Smooth muscle cell (in vitro differentiated cells): ENCODE data around the gene KCNIP3. TPM values are rescaled to one million over a fixed set of nuclear protein-coding genes. Genes with fewer than 3 reads are reported as not detected.
"Not testable (repeated sequence)": the region's sequence is repeated elsewhere in the genome, so short reads cannot be mapped to it uniquely, and the experiment has no call there.

Experiments
- DNase-seq: peaks from one replicate; lab custom pipeline; 2025; ENCODE audit not compliant: unreplicated experiment; lab: John Stamatoyannopoulos, UW
- H2AFZ ChIP-seq: fragments of 200-600 bp; sonication (generic); 2 replicates; pipeline ENCODE4 v1.6.0; 2016; ENCODE audit warnings: antibody characterized with exemption, low read depth, mild to moderate bottlenecking
- H3F3A ChIP-seq: fragments of 200-600 bp; sonication (generic); 2 replicates; pipeline ENCODE4 v1.6.0; 2017; ENCODE audit warnings: antibody characterized with exemption, low read depth
- H3K27ac ChIP-seq: fragments of 200-600 bp; sonication (generic); 2 replicates; pipeline ENCODE4 v1.5.1; 2016; ENCODE audit warnings: low read depth, mild to moderate bottlenecking
- H3K27me3 ChIP-seq: fragments of 200-600 bp; sonication (generic); 2 replicates; pipeline ENCODE4 v1.6.1; 2016; ENCODE audit warnings: low read depth, mild to moderate bottlenecking
- H3K36me3 ChIP-seq: fragments of 200-600 bp; sonication (generic); 2 replicates; pipeline ENCODE4 v1.5.1; 2016; ENCODE audit warnings: low read depth
- H3K4me1 ChIP-seq: fragments of 200-600 bp; sonication (generic); 2 replicates; pipeline ENCODE4 v1.5.1; 2016; ENCODE audit warnings: low read depth
- H3K4me2 ChIP-seq: fragments of 200-600 bp; sonication (generic); 2 replicates; pipeline ENCODE4 v1.6.0; 2016; ENCODE audit warnings: mild to moderate bottlenecking
- H3K4me3 ChIP-seq: fragments of 200-600 bp; sonication (generic); 2 replicates; pipeline ENCODE4 v1.5.1; 2016; ENCODE audit warnings: mild to moderate bottlenecking
- H3K79me2 ChIP-seq: fragments of 200-600 bp; sonication (generic); 2 replicates; pipeline ENCODE4 v1.6.0; 2016; ENCODE audit warnings: low read depth, mild to moderate bottlenecking
- H3K9ac ChIP-seq: fragments of 200-600 bp; sonication (generic); 2 replicates; pipeline ENCODE4 v1.6.0; 2016; ENCODE audit warnings: low read depth
- H3K9me3 ChIP-seq: fragments of 200-600 bp; sonication (generic); replicated peaks from 2 replicates; pipeline ENCODE4 v1.5.1; 2016; ENCODE audit warnings: low read depth
- H4K20me1 ChIP-seq: fragments of 200-600 bp; sonication (generic); 2 replicates; pipeline ENCODE4 v1.6.0; 2016; ENCODE audit warnings: low read depth
- CTCF ChIP-seq: fragments of 200-600 bp; sonication (generic); IDR thresholded peaks from 2 replicates; pipeline ENCODE4 v1.5.1; 2017; ENCODE audit warnings: borderline replicate concordance, mild to moderate bottlenecking, antibody characterized with exemption; ENCODE audit not compliant: insufficient read depth, poor library complexity, severe bottlenecking
- WGBS: methylation state at CpG from one replicate; pipeline ENCODE4 v1.1.7; 2016; ENCODE audit warnings: low lambda C conversion rate; 5-methylcytosine and 5-hydroxymethylcytosine counted together
- polyA plus RNA-seq: library from polyadenylated mRNA; unstranded; fragments of >200 nt; fragmentation: Nextera tagmentation; extraction: Ambion mirVana; gene quantifications from 2 replicates; pipeline ENCODE4 v1.2.1, GENCODE V29; 2016
- total RNA-seq: library from RNA; depleted of rRNA; stranded (reverse); fragments of >200 nt; gene quantifications from 2 replicates; pipeline ENCODE4 v1.2.3, GENCODE V29; 2014

Gene KCNIP3
- total and polyA plus RNA-seq, 2 experiments from 2014 or later, result 1.1 to 7.6 TPM

GRCh38 chr2:95401480-95401879, 104.3 kb downstream of the KCNIP3 start:
- DNase-seq, result no peak
- no peak for TF ChIP-seq CTCF
- Histone ChIP-seq H3F3A (no peaks in the 10 kb centered on the region), H2AFZ (peak overlapping the region; percentile 98), H4K20me1 (no peaks in the 10 kb centered on the region), H3K4me2 (peak overlapping the region; percentile 98), H3K79me2 (peaks cover 21% of the 10 kb centered on the region), H3K27ac (no peak overlapping the region), H3K36me3 (no peaks in the 10 kb centered on the region), H3K4me3 (peak overlapping the region; percentile 96), H3K9me3 (no peaks in the 10 kb centered on the region), H3K9ac (peak overlapping the region; percentile 94), H3K4me1 (peaks cover 5% of the 10 kb centered on the region), H3K27me3 (no peaks in the 10 kb centered on the region)
- WGBS, result 77% methylated on average over 9 of the region's 9 CpGs

GRCh38 chr2:95402004-95402369, 104.8 kb downstream of the KCNIP3 start:
- peak overlapping the region; percentile 80 for H3K27ac ChIP-seq
- H3F3A ChIP-seq, DNase-seq, H3K9me3 ChIP-seq, H3K4me1 ChIP-seq, H3K36me3 ChIP-seq, H3K27me3 ChIP-seq, H4K20me1 ChIP-seq: not testable (repeated sequence)
- H3K79me2 ChIP-seq, result peaks cover 21% of the 10 kb centered on the region
- peak overlapping the region; percentile 98 for H2AFZ ChIP-seq
- peak overlapping the region; percentile 94 for H3K9ac ChIP-seq
- H3K4me2 ChIP-seq, result peak overlapping the region; percentile 98
- H3K4me3 ChIP-seq, result peak overlapping the region; percentile 96
- WGBS, result 3% methylated on average over 10 of the region's 10 CpGs

GRCh38 chr2:95402370-95403203, 105.4 kb downstream of the KCNIP3 start, which contains the start of gene FAHD2A:
TSS of gene FAHD2A (plus strand) at chr2:95402708. CDS start at chr2:95405559, 2,851 bp downstream.
- Histone ChIP-seq H3F3A (no peaks in the 10 kb centered on the region), H3K4me3 (peak within 1 kb of the TSS; percentile 96), H3K27me3 (no peaks in the 10 kb centered on the region), H3K79me2 (peaks cover 21% of the 10 kb centered on the region), H3K27ac (peak within 1 kb of the TSS; percentile 80), H4K20me1 (no peaks in the 10 kb centered on the region), H2AFZ (peak within 1 kb of the TSS; percentile 98), H3K9ac (peak within 1 kb of the TSS; percentile 94), H3K36me3 (no peaks in the 10 kb centered on the region), H3K4me1 (peaks cover 5% of the 10 kb centered on the region), H3K9me3 (no peaks in the 10 kb centered on the region), H3K4me2 (peak within 1 kb of the TSS; percentile 98)
- peak; percentile 90 for DNase-seq
- TF ChIP-seq CTCF, result no peak
- under 1% methylated on average over 64 of the region's 64 CpGs for WGBS

DNA sequence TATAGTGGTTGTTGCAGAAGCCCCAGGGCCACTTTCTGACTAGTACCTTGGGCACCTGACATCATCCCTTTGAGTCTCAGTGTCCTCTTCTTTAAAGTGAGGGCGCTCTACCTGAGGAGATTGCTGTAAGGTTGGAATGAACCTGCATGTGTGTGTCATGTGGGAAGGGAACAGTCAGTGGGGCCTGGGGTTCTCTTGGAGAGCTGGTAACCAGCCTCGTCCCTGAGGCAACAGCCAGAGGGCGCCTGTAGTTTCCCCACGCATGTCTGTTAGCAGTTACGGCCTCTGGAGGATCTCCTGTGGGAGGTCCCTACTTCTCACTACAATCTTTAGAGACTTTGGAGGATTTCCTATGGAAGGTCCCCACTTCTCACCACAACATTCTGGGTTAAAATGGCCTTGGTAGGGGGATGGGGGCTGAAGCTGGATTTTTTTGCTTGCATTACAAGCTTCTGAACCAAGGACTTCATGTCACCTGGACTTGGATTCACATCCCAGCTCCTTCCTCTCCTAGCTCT, 106.1 kb downstream of the KCNIP3 start:
- WGBS, result 8% methylated on average over 5 of the region's 5 CpGs
- H3K9ac ChIP-seq, result peak overlapping the region; percentile 94
- H3K9me3 ChIP-seq, H3K36me3 ChIP-seq, H3K27me3 ChIP-seq, H4K20me1 ChIP-seq, H3F3A ChIP-seq, H3K4me1 ChIP-seq, DNase-seq: not testable (repeated sequence)
- peak; percentile 21 for TF ChIP-seq CTCF
- peaks cover 21% of the 10 kb centered on the region for H3K79me2 ChIP-seq
- H3K27ac ChIP-seq, result peak overlapping the region; percentile 80
- H3K4me2 ChIP-seq, result peak overlapping the region; percentile 98
- H2AFZ ChIP-seq, result peak overlapping the region; percentile 98
- peak overlapping the region; percentile 96 for H3K4me3 ChIP-seq

GRCh38 chr2:95403824-95404223, 106.7 kb downstream of the KCNIP3 start:
- not testable (repeated sequence) for H3K36me3 ChIP-seq, H3K27me3 ChIP-seq, H3F3A ChIP-seq, H3K4me1 ChIP-seq, H3K27ac ChIP-seq, H2AFZ ChIP-seq, H4K20me1 ChIP-seq, DNase-seq, H3K9me3 ChIP-seq
- H3K4me3 ChIP-seq, result peak overlapping the region; percentile 96
- peak overlapping the region; percentile 94 for H3K9ac ChIP-seq
- H3K79me2 ChIP-seq, result peaks cover 21% of the 10 kb centered on the region
- 92% methylated on average over 5 of the region's 5 CpGs for WGBS
- H3K4me2 ChIP-seq, result peak overlapping the region; percentile 98

- not testable (repeated sequence) for H3K4me3 ChIP-seq, H2AFZ ChIP-seq, H3K4me2 ChIP-seq, H3K9me3 ChIP-seq, H3K27me3 ChIP-seq, H3K9ac ChIP-seq, H3K27ac ChIP-seq, H3K36me3 ChIP-seq, H4K20me1 ChIP-seq, DNase-seq, H3K4me1 ChIP-seq, H3F3A ChIP-seq
- WGBS, result 79% methylated on average over 3 of the region's 3 CpGs
- peaks cover 21% of the 10 kb centered on the region for H3K79me2 ChIP-seq
Measured at GRCh38 chr2:95404676-95405075, 107.5 kb downstream of the KCNIP3 start.
